ENCODE results near the gene PUS10.

The PUS10 gene, protein sequence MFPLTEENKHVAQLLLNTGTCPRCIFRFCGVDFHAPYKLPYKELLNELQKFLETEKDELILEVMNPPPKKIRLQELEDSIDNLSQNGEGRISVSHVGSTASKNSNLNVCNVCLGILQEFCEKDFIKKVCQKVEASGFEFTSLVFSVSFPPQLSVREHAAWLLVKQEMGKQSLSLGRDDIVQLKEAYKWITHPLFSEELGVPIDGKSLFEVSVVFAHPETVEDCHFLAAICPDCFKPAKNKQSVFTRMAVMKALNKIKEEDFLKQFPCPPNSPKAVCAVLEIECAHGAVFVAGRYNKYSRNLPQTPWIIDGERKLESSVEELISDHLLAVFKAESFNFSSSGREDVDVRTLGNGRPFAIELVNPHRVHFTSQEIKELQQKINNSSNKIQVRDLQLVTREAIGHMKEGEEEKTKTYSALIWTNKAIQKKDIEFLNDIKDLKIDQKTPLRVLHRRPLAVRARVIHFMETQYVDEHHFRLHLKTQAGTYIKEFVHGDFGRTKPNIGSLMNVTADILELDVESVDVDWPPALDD

DNA sequence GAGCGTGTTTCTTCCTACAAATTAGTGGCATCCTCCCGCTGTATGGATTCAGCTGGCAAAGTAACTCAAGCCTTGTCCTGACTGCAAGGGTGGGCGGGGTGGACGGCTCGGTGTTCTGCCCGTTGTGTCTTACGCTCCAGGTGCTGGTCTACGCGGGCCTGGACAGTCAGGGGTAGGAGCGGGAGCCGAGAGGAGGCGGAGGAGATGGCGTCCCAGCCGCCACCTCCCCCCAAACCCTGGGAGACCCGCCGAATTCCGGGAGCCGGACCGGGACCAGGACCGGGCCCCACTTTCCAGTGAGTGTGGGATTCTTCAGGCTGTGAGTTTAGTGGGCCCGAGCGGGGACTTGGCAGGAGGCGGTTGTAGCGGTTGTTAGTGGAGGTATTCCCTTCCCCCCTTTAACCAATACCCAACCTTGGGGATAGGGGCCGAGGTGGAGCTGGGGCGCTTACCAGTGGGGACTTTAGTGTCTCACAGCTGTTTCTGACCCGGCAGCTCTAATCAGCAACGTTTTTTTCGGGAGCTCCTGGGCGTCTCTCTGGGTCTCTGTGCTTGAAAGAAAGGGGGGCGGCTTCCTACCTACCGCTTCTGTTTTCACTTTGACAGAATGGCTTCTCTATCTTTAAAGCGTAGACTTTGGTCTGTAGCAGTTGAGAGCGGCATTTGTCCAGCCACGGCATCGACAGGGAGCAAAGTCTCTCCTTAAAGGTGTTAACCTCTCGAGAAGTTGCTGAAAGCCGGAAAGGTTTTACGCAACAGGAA lies at the start of gene PUS10, which contains the start of gene PEX13:
PUS10 (minus strand) TSS at position 700 of the 762 bp plus-strand sequence. CDS start 6,365 bp downstream, outside the sequence.
PEX13 (plus strand) TSS at position 165 of the 762 bp plus-strand sequence; CDS start at position 205, 40 bp downstream.
- DNase-seq (ENCODE audit: low read depth): peak; percentile 80
- TF ChIP-seq CTCF (IDR thresholded peaks at IDR 0.05; ENCODE audit: insufficient read depth, low read depth, low read length, missing control alignments): no peak
- H3K4me3 ChIP-seq (ENCODE audit: low read depth, low read length): peak within 1 kb of the TSS; percentile 94

GRCh38 chr2:61065714-61066709 lies 48.0 kb upstream of the PUS10 start, which contains the start of gene SANBR:
Gene SANBR (plus strand): TSS chr2:61065871. CDS start chr2:61070351, 4,480 bp downstream.
- peak; percentile 90 for DNase-seq (ENCODE audit: low read depth)
- no peak for TF ChIP-seq CTCF (IDR thresholded peaks at IDR 0.05; ENCODE audit: insufficient read depth, low read depth, low read length, missing control alignments)
- H3K4me3 ChIP-seq (ENCODE audit: low read depth, low read length): peak within 1 kb of the TSS; percentile 85

DNA sequence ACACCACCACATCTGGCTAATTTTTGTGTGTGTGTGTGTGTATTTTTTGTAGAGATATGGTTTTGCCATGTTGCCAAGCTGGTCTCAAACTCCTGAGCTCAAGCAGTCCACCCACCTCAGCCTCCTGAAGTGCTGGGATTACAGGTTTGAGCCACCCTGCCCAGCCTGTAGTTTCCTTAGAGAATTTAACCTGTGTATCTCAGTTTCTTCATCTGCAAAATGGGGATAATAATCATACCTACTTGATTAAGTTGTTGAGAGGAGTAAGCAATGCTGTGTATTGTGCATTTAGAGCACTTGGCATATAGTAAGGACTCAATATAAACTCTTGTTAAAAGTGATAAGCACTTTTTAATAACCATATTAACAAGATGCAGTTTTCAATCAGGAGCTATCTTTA lies 41.3 kb upstream of the PUS10 start:
- DNase-seq (ENCODE audit: low read depth): no peak
- no peak for TF ChIP-seq CTCF (IDR thresholded peaks at IDR 0.05; ENCODE audit: insufficient read depth, low read depth, low read length, missing control alignments)
- H3K4me3 ChIP-seq (ENCODE audit: low read depth, low read length): no peak overlapping the region

DNA sequence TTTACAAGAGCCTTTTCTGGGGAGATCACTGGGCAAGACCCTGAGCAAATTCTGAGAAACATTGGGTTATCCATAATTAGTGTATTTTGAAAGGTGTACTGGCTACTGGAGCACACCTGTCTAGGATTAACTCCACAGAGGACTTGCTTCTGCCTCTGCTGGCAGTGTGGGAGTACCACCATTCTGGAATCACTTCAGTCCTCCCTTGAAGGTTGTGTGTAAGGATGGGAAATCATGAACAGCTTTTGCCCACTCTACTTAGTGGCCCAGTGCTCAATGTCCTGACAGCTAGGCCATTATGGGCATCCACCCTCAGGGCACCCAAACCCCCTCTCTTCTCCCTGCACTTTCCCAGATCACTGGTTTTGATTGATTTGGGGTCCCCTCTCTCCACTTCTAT lies 39.5 kb upstream of the PUS10 start:
- no peak for TF ChIP-seq CTCF (IDR thresholded peaks at IDR 0.05; ENCODE audit: insufficient read depth, low read depth, low read length, missing control alignments)
- H3K4me3 ChIP-seq (ENCODE audit: low read depth, low read length): no peak overlapping the region
- no peak for DNase-seq (ENCODE audit: low read depth)

GRCh38 chr2:61055557-61055956 lies 37.5 kb upstream of the PUS10 start:
- no peak for DNase-seq (ENCODE audit: low read depth)
- no peak overlapping the region for H3K4me3 ChIP-seq (ENCODE audit: low read depth, low read length)
- no peak for TF ChIP-seq CTCF (IDR thresholded peaks at IDR 0.05; ENCODE audit: insufficient read depth, low read depth, low read length, missing control alignments)

DNA sequence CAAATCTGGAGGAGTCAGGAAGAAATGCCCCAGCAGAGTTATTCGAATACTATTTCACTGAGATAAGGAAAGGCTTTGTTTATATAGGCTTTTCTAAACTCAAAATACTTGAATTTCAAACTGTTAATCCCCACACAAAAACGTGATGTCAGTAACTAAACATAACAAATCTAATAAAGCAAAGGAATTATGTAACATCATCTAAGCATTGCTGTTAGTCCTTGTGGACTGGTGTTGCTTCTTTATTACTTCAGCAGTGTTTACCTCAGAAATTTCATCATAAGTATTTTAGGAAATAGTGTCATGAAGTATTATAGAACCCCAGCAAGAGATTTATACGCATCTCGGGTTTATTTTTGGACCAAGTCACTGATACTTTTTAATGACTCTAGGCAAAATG lies 27.9 kb upstream of the PUS10 start:
- TF ChIP-seq CTCF (IDR thresholded peaks at IDR 0.05; ENCODE audit: insufficient read depth, low read depth, low read length, missing control alignments): no peak
- no peak overlapping the region for H3K4me3 ChIP-seq (ENCODE audit: low read depth, low read length)
- DNase-seq (ENCODE audit: low read depth): no peak
